ENCODE measurements around the gene POU6F2. TPM values are rescaled to one million over a fixed set of nuclear protein-coding genes. Genes with fewer than 3 reads are reported as not detected.

Gene POU6F2
- total RNA-seq, 5 donors from 2014 or later (not counting 1 experiment from before 2014, with no cell fraction given) = not detected

DNA sequence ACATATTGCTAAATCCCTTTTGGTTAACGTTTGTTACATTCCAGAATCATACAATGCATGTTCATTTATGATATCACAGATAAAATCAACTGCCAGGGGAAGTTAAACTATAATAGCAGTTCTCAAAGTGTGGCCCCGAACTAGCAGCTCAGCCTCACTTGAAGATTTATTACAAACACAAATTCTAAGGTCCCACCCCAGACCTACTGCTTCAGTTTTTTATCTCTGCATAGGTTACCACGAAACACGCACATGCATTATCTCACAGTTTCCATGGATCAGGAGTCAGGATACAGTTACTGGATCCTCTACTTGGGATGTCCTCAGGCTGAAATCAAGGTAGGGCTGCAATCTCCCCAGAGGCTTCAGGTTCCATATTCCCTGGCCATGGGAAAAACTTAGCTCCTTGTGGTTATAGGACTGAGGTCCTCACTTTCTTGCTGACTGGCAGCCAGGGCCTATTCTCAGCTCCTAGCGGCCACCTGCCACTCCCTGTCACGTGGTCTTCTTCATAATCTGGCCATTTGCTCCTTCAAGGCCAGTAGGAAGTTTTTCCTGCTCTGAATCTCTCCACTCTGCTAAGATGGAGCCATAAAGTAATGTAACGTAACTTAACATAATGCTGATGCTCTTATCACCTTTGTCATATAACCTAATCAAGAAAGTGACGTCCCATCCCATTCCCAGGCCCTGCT is 538.0 kb downstream of the POU6F2 start:
- no peaks in the 10 kb centered on the region for H3K36me3 Mint-ChIP-seq
- H3K36me3 ChIP-seq (ENCODE audit: control insufficient read depth in 2 of 2, extremely low read depth in 1 of 2, insufficient read depth in 1 of 2, low read length in 1 of 2) = no peaks in the 10 kb centered on the region
- no peak for DNase-seq
- H3K27ac Mint-ChIP-seq = no peak overlapping the region
- peaks cover 0 to 3% of the 10 kb centered on the region in 2 donors for H3K27me3 Mint-ChIP-seq
- H3K9me3 ChIP-seq = no peaks in the 10 kb centered on the region
- no peaks in the 10 kb centered on the region for H3K9me3 Mint-ChIP-seq
- H3K4me3 Mint-ChIP-seq = no peak overlapping the region
- peaks cover 0 to 3% (median 2%) of the 10 kb centered on the region in 3 donors for H3K4me1 Mint-ChIP-seq
- ChIA-PET POLR2A (no interaction called here), CTCF (no interaction called here)
- no peak for ATAC-seq (replicated peaks in 1 of 4)
- no peak overlapping the region for H3K4me3 ChIP-seq (ENCODE audit: control insufficient read depth in 1 of 2, extremely low read depth in 1 of 2, low read length in 1 of 2)
- no peak overlapping the region for H3K27ac ChIP-seq (ENCODE audit: low read length)
- WGBS (ENCODE audit: insufficient coverage) = 61% methylated on average over 5 of the region's 8 CpGs
- H3K27me3 ChIP-seq (replicated peaks in 1 of 2; ENCODE audit: control insufficient read depth in 2 of 2, extremely low read depth in 1 of 2, insufficient read depth in 2 of 2, low read length in 1 of 2) = no peaks in the 10 kb centered on the region
- H3K4me1 ChIP-seq (ENCODE audit: control insufficient read depth in 1 of 2, extremely low read depth in 1 of 2, insufficient read depth in 2 of 2, low read length in 2 of 2) = peaks cover 0 to 4% of the 10 kb centered on the region in 2 experiments

- H3K27ac Mint-ChIP-seq = no peak overlapping the region
These were observed 538.8 kb downstream of the POU6F2 start for GRCh38 chr7:39516498-39516897.

GRCh38 chr7:39517240-39517639 is 539.5 kb downstream of the POU6F2 start:
- no peaks in the 10 kb centered on the region for H3K9me3 ChIP-seq
- no peak for DNase-seq
- Mint-ChIP-seq H3K36me3 (no peaks in the 10 kb centered on the region), H3K27ac (no peak overlapping the region), H3K27me3 (peaks cover 3 to 4% of the 10 kb centered on the region in 2 donors), H3K4me3 (no peak overlapping the region), H3K9me3 (no peaks in the 10 kb centered on the region), H3K4me1 (peaks cover 0 to 3% (median 2%) of the 10 kb centered on the region in 3 donors)
- H3K27me3 ChIP-seq (replicated peaks in 1 of 2; ENCODE audit: control insufficient read depth in 2 of 2, extremely low read depth in 1 of 2, insufficient read depth in 2 of 2, low read length in 1 of 2) = no peaks in the 10 kb centered on the region
- POLR2A ChIA-PET = no interaction called here
- no peak overlapping the region for H3K27ac ChIP-seq (ENCODE audit: low read length)
- no peak for ATAC-seq (replicated peaks in 1 of 4)
- WGBS (ENCODE audit: insufficient coverage) = 50% methylated on average over 1 of the region's 3 CpGs
- peaks cover 0 to 4% of the 10 kb centered on the region in 2 experiments for H3K4me1 ChIP-seq (ENCODE audit: control insufficient read depth in 1 of 2, extremely low read depth in 1 of 2, insufficient read depth in 2 of 2, low read length in 2 of 2)
- CTCF ChIA-PET = no interaction called here
- H3K36me3 ChIP-seq (ENCODE audit: control insufficient read depth in 2 of 2, extremely low read depth in 1 of 2, insufficient read depth in 1 of 2, low read length in 1 of 2) = no peaks in the 10 kb centered on the region
- H3K4me3 ChIP-seq (ENCODE audit: control insufficient read depth in 1 of 2, extremely low read depth in 1 of 2, low read length in 1 of 2) = no peak overlapping the region

More at GRCh38 chr7:39516498-39516897, 538.8 kb downstream of the POU6F2 start:
- H3K4me1 ChIP-seq (ENCODE audit: control insufficient read depth in 1 of 2, extremely low read depth in 1 of 2, insufficient read depth in 2 of 2, low read length in 2 of 2) = peaks cover 0 to 4% of the 10 kb centered on the region in 2 experiments
- ATAC-seq (replicated peaks in 1 of 4) (no peak), DNase-seq (no peak)
- no peaks in the 10 kb centered on the region for H3K27me3 ChIP-seq (replicated peaks in 1 of 2; ENCODE audit: control insufficient read depth in 2 of 2, extremely low read depth in 1 of 2, insufficient read depth in 2 of 2, low read length in 1 of 2)
- no peak overlapping the region for H3K27ac ChIP-seq (ENCODE audit: low read length)
- WGBS (ENCODE audit: insufficient coverage) = no CpG with 5 or more reads among the region's 7 CpGs
- H3K4me3 ChIP-seq (ENCODE audit: control insufficient read depth in 1 of 2, extremely low read depth in 1 of 2, low read length in 1 of 2) = no peak overlapping the region
- CTCF ChIA-PET = no interaction called here
- POLR2A ChIA-PET = no interaction called here
- no peaks in the 10 kb centered on the region for H3K9me3 ChIP-seq
- Mint-ChIP-seq H3K4me3 (no peak overlapping the region), H3K27me3 (peaks cover 0 to 2% of the 10 kb centered on the region in 2 donors), H3K9me3 (no peaks in the 10 kb centered on the region), H3K4me1 (peaks cover 0 to 3% (median 2%) of the 10 kb centered on the region in 3 donors), H3K36me3 (no peaks in the 10 kb centered on the region)
- H3K36me3 ChIP-seq (ENCODE audit: control insufficient read depth in 2 of 2, extremely low read depth in 1 of 2, insufficient read depth in 1 of 2, low read length in 1 of 2) = no peaks in the 10 kb centered on the region

Other genes with a start within 250 kb of the POU6F2 start
- gene VPS41, start 68.7 kb upstream of the POU6F2 start, total RNA-seq = 10 to 100 TPM; 45.6 to 68.3 (median 55.3) TPM

All from T-cell (primary cell).